PC-9 (cell line): ENCODE data around the gene PDZRN4. TPM values are rescaled to one million over a fixed set of nuclear protein-coding genes. Genes with fewer than 3 reads are reported as not detected.

Source experiments
- BruUV-seq: library from RNA; stranded (reverse); fragments of 400-500 nt; replicated peaks from 2 replicates; lab custom pipeline; 2021; lab: Mats Ljungman, UMichigan
- CTCF ChIA-PET: fragments of 300-600 bp; sonication (Branson Sonifier 250); formaldehyde crosslinking; loops from one replicate; lab custom pipeline; 2022; ENCODE audit warnings: antibody characterized with exemption; lab: Charles Lee
- POLR2A ChIA-PET: fragments of 300-600 bp; sonication (Branson Sonifier 250); formaldehyde crosslinking; loops from one replicate; lab custom pipeline; 2022; ENCODE audit warnings: antibody characterized with exemption; ENCODE audit not compliant: unreplicated experiment; lab: Charles Lee
- DNase-seq, 2 experiments: peaks; one replicate each; pipeline versions ENCODE4 v3.0.0 to v3.0.0-alpha.2; 2015 to 2022; ENCODE audit warnings: mixed read lengths in 1 of 2
- H2AFZ ChIP-seq: fragments of 200-600 bp; sonication (generic); 2 replicates; pipeline ENCODE4 v1.8.1; 2017; ENCODE audit warnings: antibody characterized with exemption
- H3F3A ChIP-seq: fragments of 200-600 bp; sonication (generic); 2 replicates; pipeline ENCODE4 v1.8.1; 2017; ENCODE audit warnings: antibody characterized with exemption, mild to moderate bottlenecking, low read depth; ENCODE audit not compliant: insufficient read depth
- H3K27ac ChIP-seq: fragments of 200-600 bp; sonication (generic); 2 replicates; pipeline ENCODE4 v1.6.1; 2016; ENCODE audit warnings: mixed run types
- H3K27me3 ChIP-seq: fragments of 200-600 bp; sonication (generic); 2 replicates; pipeline ENCODE4 v1.6.1; 2016; ENCODE audit warnings: low read depth, mixed run types; ENCODE audit not compliant: insufficient read depth
- H3K36me3 ChIP-seq: fragments of 200-600 bp; sonication (generic); 2 replicates; pipeline ENCODE4 v1.6.1; 2016; ENCODE audit warnings: low read depth, mixed run types
- H3K4me1 ChIP-seq: fragments of 200-600 bp; sonication (generic); replicated peaks from 2 replicates; pipeline ENCODE4 v1.6.1; 2016; ENCODE audit warnings: mixed run types; ENCODE audit not compliant: insufficient read depth
- H3K4me2 ChIP-seq: fragments of 200-600 bp; sonication (generic); 2 replicates; pipeline ENCODE4 v1.6.1; 2017; ENCODE audit warnings: mixed run types
- H3K4me3 ChIP-seq: fragments of 200-600 bp; sonication (generic); 2 replicates; pipeline ENCODE4 v1.6.1; 2016; ENCODE audit warnings: mixed run types
- H3K79me2 ChIP-seq: fragments of 200-600 bp; sonication (generic); 2 replicates; pipeline ENCODE4 v1.6.1; 2017; ENCODE audit warnings: low read depth, mixed run types
- H3K9me2 ChIP-seq: fragments of 200-600 bp; sonication (generic); 2 replicates; pipeline ENCODE4 v1.8.1; 2017; ENCODE audit warnings: mild to moderate bottlenecking; ENCODE audit not compliant: insufficient read depth
- H3K9me3 ChIP-seq: fragments of 200-600 bp; sonication (generic); 2 replicates; pipeline ENCODE4 v1.8.1; 2016; ENCODE audit warnings: low read depth; ENCODE audit not compliant: insufficient read depth
- H4K20me1 ChIP-seq: fragments of 200-600 bp; sonication (generic); 2 replicates; pipeline ENCODE4 v1.8.1; 2017; ENCODE audit not compliant: insufficient read depth
- CTCF ChIP-seq: fragments of 200-600 bp; sonication (generic); conservative IDR thresholded peaks from 2 replicates; pipeline ENCODE4 v1.6.1; 2017; ENCODE audit warnings: mixed run types, antibody characterized with exemption, mild to moderate bottlenecking, moderate library complexity
- EZH2 ChIP-seq: fragments of 200-600 bp; sonication (generic); IDR thresholded peaks from 2 replicates; pipeline ENCODE4 v1.8.0; 2017; ENCODE audit warnings: antibody characterized with exemption, low read depth
- intact Hi-C: fragments of 100-400 bp; cut with micrococcal nuclease; formaldehyde crosslinking; loops from one replicate; pipeline ENCODE4 v1.10.0; 2022; ENCODE audit not compliant: unreplicated experiment
- total RNA-seq: library from RNA; stranded (reverse); gene quantifications from 2 replicates; pipeline ENCODE4 v1.2.3, GENCODE V29; 2021

Gene PDZRN4
- total RNA-seq, 1 experiment from 2014 or later, result not detected

DNA sequence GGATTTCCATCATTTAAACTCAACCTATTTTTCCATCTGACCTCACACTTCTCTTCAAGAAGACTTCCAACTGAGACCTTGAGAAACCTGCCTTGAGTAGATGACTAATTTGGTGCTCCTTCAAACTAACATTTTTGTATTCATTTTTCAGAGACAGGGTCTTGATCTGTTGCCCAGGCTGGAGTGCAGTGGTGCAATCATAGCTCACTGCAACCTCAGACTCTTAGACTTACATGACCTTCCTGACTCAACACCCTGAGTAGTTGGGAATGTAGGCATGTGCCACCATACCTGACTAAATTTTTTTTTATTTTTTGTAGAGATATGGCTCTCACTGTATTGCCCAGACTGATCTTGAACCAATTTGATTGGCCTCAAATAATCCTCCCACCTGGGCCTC, 389.9 kb downstream of the PDZRN4 start:
- no peaks in the 10 kb centered on the region; the same call in 1 of the 2 replicates for H3K9me3 ChIP-seq
- TF ChIP-seq EZH2, result no peak
- TF ChIP-seq CTCF, result no peak
- ChIA-PET POLR2A (no interaction called here), CTCF (interaction anchor here (0.5 kb wide), 1 partner anchor 15 kb away, joined by 3 read pairs; no protein-coding TSS in a partner anchor)
- no peak overlapping the region for H2AFZ ChIP-seq
- BruUV-seq, result no TSS peak
- H3K4me2 ChIP-seq, result no peak overlapping the region
- no peaks in the 10 kb centered on the region for H3K27me3 ChIP-seq
- no peak overlapping the region for H3K27ac ChIP-seq
- no peaks in the 10 kb centered on the region for H3K9me2 ChIP-seq
- H3K4me1 ChIP-seq, result no peaks in the 10 kb centered on the region
- H4K20me1 ChIP-seq, result no peaks in the 10 kb centered on the region
- intact Hi-C loops, result no loop called here
- no peak overlapping the region for H3K4me3 ChIP-seq
- no peaks in the 10 kb centered on the region for H3K79me2 ChIP-seq
- H3F3A ChIP-seq, result no peaks in the 10 kb centered on the region
- no peak for DNase-seq
- no peaks in the 10 kb centered on the region for H3K36me3 ChIP-seq

DNA sequence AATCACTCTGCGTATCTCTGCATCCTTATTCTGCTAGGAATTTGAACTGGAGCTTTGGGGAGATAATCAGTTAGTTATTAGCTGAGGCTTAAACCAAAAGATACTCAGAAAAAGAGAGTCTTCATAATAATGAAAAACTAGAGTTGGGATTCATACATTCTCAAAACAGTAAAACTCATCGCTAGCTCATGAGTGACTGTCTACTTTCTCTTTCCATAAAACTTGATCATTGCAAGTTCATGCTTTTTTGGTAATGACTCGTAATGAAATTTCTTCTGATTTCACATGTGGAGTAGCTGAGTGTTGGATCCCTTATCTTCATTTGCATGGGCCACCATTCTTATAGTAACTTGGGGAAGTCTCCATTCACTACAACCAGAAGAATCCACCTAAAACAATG, 397.7 kb downstream of the PDZRN4 start:
- TF ChIP-seq EZH2 (no peak), CTCF (no peak)
- BruUV-seq, result no TSS peak
- Histone ChIP-seq H3K9me3 (no peaks in the 10 kb centered on the region), H3K4me1 (no peaks in the 10 kb centered on the region), H4K20me1 (no peaks in the 10 kb centered on the region), H3K4me2 (no peak overlapping the region), H3F3A (no peaks in the 10 kb centered on the region), H3K9me2 (no peaks in the 10 kb centered on the region), H2AFZ (no peak overlapping the region), H3K27ac (no peak overlapping the region), H3K36me3 (no peaks in the 10 kb centered on the region), H3K79me2 (no peaks in the 10 kb centered on the region), H3K27me3 (no peaks in the 10 kb centered on the region), H3K4me3 (no peak overlapping the region)
- POLR2A ChIA-PET, result no interaction called here
- CTCF ChIA-PET, result no interaction called here
- intact Hi-C loops, result no loop called here
- DNase-seq, result no peak

DNA sequence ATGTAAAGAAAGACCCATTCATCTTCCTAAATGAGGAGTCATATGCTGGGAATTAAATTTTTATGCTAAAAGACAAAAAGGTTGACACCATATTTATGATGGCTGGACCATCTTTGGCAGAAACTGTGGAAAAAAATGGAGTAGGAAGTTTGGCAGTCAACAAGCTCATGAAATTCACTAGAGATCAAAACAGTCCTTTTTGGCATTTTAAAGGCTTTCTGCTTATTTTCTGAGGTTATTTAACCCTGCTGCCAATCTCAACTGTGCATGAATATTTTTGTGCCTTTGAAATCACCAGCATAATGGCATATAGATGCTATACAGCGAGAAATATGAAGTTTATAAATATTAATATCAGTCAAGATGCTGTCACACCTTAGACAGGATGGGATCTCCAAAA, 399.5 kb downstream of the PDZRN4 start:
- CTCF ChIA-PET, result no interaction called here
- POLR2A ChIA-PET, result no interaction called here
- H3K4me3 ChIP-seq, result no peak overlapping the region
- intact Hi-C loops, result no loop called here
- no peaks in the 10 kb centered on the region for H3F3A ChIP-seq
- no peak overlapping the region for H3K27ac ChIP-seq
- H3K27me3 ChIP-seq, result no peaks in the 10 kb centered on the region
- no TSS peak for BruUV-seq
- H3K79me2 ChIP-seq, result no peaks in the 10 kb centered on the region
- H3K4me1 ChIP-seq, result no peaks in the 10 kb centered on the region
- no peak for DNase-seq
- H3K9me2 ChIP-seq, result no peaks in the 10 kb centered on the region
- no peaks in the 10 kb centered on the region for H3K9me3 ChIP-seq
- H3K36me3 ChIP-seq, result no peaks in the 10 kb centered on the region
- no peaks in the 10 kb centered on the region for H4K20me1 ChIP-seq
- no peak overlapping the region for H2AFZ ChIP-seq
- no peak overlapping the region for H3K4me2 ChIP-seq
- TF ChIP-seq CTCF, result no peak
- TF ChIP-seq EZH2, result no peak
